ENCODE measurements around the gene CNPY3. TPM values are rescaled to one million over a fixed set of nuclear protein-coding genes. Genes with fewer than 3 reads are reported as not detected.
"Not testable (repeated sequence)": the region's sequence is repeated elsewhere in the genome, so short reads cannot be mapped to it uniquely, and the experiment has no call there.

CNPY3 gene
- total RNA-seq, 3 donors from 2014 or later: 18.4 to 30.5 (median 23.5) TPM

DNA sequence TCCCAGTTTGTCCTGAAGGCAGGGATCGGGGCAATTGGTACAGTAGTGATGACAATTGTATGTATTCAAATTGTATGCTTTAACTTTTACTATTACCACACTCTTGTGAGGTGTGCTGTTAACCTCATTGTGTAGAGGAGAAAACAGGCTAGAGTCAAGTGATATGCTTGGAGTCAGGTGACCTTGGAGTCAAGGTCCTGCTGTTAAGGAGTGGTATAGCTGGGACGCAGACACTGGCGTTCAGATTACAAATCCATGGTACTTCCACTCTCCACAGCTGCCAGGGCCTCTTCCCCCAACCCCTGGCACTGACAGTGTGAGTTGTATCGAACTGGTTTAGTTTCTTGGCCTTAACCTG lies 10.5 kb downstream of the CNPY3 start:
- intact Hi-C loops (cut with DNase I, micrococcal nuclease): no loop called here
- Histone ChIP-seq H3K4me3 (no peak overlapping the region), H3K4me1 (ENCODE audit: low read depth) (no peaks in the 10 kb centered on the region), H3K36me3 (ENCODE audit: low read depth) (no peaks in the 10 kb centered on the region), H3K9me3 (no peaks in the 10 kb centered on the region)
- no peak for ATAC-seq
- DNase-seq: no peak
- TF ChIP-seq, protein P1, sequence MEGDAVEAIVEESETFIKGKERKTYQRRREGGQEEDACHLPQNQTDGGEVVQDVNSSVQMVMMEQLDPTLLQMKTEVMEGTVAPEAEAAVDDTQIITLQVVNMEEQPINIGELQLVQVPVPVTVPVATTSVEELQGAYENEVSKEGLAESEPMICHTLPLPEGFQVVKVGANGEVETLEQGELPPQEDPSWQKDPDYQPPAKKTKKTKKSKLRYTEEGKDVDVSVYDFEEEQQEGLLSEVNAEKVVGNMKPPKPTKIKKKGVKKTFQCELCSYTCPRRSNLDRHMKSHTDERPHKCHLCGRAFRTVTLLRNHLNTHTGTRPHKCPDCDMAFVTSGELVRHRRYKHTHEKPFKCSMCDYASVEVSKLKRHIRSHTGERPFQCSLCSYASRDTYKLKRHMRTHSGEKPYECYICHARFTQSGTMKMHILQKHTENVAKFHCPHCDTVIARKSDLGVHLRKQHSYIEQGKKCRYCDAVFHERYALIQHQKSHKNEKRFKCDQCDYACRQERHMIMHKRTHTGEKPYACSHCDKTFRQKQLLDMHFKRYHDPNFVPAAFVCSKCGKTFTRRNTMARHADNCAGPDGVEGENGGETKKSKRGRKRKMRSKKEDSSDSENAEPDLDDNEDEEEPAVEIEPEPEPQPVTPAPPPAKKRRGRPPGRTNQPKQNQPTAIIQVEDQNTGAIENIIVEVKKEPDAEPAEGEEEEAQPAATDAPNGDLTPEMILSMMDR (IDR thresholded peaks at IDR 0.05): no peak

DNA sequence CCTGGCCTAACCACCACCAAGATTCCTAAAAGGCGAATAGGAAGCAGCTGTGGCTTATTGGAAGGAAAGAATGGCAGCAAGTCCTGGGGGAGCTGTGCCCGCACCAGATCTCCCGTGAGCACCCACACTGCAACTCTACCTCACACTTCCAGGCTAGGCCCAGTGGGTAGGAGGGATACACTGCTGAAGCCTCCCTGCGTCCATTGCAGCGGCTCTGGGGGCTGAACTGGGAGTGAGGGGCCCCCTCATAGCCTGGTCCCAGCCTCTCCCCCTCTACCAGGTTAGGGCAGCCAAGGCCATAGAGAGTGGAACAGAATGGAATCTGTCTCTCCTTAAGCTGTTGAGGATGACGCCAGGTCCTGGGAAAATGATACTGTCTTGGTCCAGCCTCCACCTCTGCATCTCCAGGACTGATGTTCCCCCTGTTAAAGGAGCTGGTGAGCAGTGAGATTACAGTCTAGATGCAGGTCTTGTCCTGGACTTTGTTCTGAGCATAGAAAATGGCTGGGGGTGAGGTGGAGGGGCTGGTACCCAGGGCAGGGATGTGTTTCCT lies 11.3 kb downstream of the CNPY3 start:
- H3K9me3 ChIP-seq: no peaks in the 10 kb centered on the region
- ATAC-seq (no peak), DNase-seq (no peak)
- no peaks in the 10 kb centered on the region for H3K4me1 ChIP-seq (ENCODE audit: low read depth)
- TF ChIP-seq, protein P1 (IDR thresholded peaks at IDR 0.05): no peak
- no peak overlapping the region for H3K4me3 ChIP-seq
- intact Hi-C loops (cut with DNase I, micrococcal nuclease): no loop called here
- H3K36me3 ChIP-seq (ENCODE audit: low read depth): no peaks in the 10 kb centered on the region

DNA sequence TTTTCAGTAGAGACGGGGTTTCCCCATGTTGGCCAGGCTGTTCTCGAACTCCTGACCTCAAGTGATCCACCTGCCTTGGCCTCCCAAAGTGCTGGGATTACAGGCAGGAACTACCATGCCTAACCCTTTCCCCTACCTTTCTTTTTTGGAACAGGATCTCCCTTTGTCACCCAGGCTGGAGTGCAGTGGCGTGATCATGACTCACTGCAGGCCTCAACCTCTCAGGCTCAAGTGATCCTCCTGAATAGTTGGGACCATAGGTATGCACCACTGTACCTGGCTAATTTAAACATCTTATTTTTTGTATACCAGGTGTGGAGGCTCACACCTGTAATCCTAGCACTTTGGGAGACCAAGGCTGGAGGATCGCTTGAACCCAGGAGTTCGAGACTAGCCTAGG lies 12.1 kb downstream of the CNPY3 start:
- DNase-seq; intact Hi-C loops (cut with DNase I, micrococcal nuclease); H3K9me3 ChIP-seq; H3K4me3 ChIP-seq; H3K4me1 ChIP-seq (ENCODE audit: low read depth); ATAC-seq; H3K36me3 ChIP-seq (ENCODE audit: low read depth): not testable (repeated sequence)

DNA sequence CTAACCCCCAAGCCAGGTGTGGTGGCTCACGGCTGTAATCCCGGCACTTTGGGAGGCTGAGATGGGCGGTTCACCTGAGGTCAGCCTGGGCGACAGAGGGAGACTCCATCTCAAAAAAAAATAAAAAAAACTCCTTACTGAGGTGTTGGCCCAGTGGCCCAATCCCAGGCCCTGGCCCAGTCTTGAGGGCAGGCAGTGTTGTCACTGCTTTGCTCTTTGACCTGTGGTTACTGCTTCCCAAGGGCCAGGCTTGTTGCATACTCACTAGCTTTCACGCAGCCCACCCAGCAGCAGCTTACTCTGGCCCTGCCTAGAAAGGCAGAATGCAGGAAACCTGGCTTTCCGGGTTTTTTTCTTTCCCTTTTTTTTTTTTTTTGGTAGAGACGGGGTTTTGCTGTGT lies 13.2 kb downstream of the CNPY3 start:
- DNase-seq (no peak), ATAC-seq (no peak)
- Histone ChIP-seq H3K4me3 (no peak overlapping the region), H3K36me3 (ENCODE audit: low read depth) (no peaks in the 10 kb centered on the region), H3K4me1 (ENCODE audit: low read depth) (no peaks in the 10 kb centered on the region), H3K9me3 (no peaks in the 10 kb centered on the region)
- intact Hi-C loops (cut with DNase I, micrococcal nuclease): no loop called here
- TF ChIP-seq, protein P1 (IDR thresholded peaks at IDR 0.05): no peak

DNA sequence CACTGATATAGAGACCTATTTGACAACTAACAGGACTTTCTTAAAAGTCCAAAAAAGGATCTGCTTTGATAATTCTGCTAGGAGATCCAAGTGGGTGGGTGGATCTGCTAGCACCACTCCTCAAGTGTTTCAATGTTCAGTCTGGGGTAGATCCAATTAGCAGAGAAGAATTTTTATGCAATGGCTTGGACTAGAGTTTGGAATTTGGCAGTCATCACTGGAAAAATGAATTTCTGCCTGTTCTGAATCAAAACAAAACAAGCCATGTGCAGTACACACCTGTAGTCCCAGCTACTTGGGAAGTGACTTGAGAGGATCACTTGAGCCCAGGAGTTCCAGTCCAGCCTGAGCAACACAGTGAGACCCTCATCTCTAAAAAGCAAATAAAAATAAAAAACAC lies 18.7 kb downstream of the CNPY3 start:
- DNase-seq (no peak), ATAC-seq (no peak)
- TF ChIP-seq, protein P1 (IDR thresholded peaks at IDR 0.05): no peak
- Histone ChIP-seq H3K9me3 (no peaks in the 10 kb centered on the region), H3K36me3 (ENCODE audit: low read depth) (no peaks in the 10 kb centered on the region), H3K4me3 (no peak overlapping the region), H3K4me1 (ENCODE audit: low read depth) (no peaks in the 10 kb centered on the region)
- intact Hi-C loops (cut with DNase I, micrococcal nuclease): no loop called here

DNA sequence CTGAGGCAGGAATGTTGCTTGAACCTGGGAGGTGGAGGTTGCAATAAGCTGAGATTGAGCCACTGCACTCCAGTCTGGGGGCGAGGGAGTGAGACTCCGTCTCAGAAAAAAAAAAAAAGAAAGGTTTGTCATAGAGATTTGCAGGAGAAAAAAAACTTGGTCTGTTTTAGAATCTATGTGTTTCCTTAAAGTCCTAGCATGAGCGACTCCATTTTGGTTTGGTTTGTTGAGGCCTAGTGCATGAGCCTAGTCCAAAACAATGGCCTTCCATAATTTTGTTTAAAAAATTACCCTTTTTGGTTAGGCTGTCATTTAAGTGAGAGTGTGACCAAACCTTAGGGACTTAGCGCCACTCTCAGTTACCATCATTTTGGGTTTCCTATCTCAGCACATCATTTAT lies 23.1 kb downstream of the CNPY3 start:
- intact Hi-C loops (cut with DNase I, micrococcal nuclease): no loop called here
- Histone ChIP-seq H3K4me3 (no peak overlapping the region), H3K36me3 (ENCODE audit: low read depth) (no peaks in the 10 kb centered on the region), H3K4me1 (ENCODE audit: low read depth) (no peaks in the 10 kb centered on the region), H3K9me3 (no peaks in the 10 kb centered on the region)
- TF ChIP-seq, protein P1 (IDR thresholded peaks at IDR 0.05): no peak
- DNase-seq (no peak), ATAC-seq (no peak)

DNA sequence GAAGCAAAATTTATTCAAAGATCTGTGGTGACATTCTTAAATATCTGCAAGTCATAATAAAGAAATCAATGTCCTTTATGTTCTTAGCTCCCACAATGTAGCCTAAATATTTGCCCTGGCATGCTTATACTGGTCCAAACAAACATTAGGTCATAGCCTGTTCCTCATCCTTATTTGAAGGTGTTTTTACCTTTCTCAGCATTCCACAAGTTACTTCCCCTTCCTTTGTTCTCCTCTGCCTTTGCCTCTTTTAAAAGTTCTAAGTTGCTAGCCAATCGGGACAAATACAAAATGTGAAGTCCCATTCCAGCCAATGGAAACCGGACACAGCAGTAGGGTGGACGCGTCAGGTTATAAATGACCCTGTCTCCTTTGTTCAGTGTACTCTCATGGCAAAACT lies 25.1 kb downstream of the CNPY3 start:
- H3K4me3 ChIP-seq; H3K4me1 ChIP-seq (ENCODE audit: low read depth); DNase-seq; H3K9me3 ChIP-seq; H3K36me3 ChIP-seq (ENCODE audit: low read depth); ATAC-seq; intact Hi-C loops (cut with DNase I, micrococcal nuclease): not testable (repeated sequence)
